GM15510 (cell line): ENCODE results near the gene LCN15.

ENCODE experiments used
- POLR2A ChIP-seq: IDR thresholded peaks from 3 replicates; pipeline ENCODE4 v1.6.1; 2011; ENCODE audit warnings: borderline replicate concordance; ENCODE audit not compliant: insufficient read length; ENCODE audit errors: extremely low read depth

Gene LCN15

DNA sequence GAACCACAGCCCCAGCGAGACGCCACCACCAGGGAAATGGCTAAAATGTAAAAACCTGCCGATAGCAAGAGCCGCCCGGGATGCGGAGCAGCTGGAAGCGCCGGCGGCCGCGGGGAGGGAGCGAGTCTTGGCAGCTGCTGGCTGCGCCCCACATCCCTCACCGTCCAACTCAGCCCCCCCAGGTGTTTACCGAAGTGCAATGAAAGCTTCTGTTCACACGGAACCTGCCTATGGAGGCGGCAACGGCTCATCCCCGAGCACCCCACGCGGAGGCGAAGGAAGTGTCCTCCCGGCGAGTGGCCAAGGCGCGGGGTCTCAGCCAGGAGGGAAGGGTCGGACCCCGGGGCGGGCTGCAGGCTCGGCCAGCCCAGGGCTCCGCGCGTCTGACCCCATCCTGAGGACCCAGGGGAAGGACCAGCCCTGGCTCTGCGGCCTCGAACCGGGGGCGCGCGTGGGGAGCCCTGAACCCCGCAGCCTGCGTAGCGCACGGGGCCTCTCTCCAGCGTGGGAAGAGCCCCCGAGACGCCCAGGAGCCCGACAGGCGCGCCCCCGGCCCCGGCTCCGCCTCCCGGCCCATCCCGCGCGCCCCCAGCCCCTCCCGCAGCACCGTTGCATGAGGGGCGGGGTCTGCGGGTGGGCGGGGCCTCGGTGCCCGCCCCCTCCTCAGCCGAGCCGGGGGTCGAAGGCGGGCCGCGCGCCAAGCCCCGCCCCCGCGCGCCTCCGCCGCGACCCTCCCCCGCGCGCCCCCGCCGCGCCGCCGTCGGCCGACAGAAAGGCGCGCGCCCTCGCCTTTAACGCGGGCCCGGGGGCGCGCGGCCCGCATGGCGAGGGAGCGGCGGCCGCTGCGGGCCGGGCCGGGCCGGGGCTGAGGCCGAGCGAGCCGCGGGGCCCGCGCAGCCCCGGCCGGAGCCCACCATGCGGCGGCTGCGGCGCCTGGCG lies 52.3 kb downstream of the LCN15 start, which contains the start of gene DIPK1B:
Gene DIPK1B (plus strand): TSS at position 822 of the 939 bp plus-strand sequence. CDS start 94 bp downstream, at position 916.
- no peak for TF ChIP-seq POLR2A

DNA sequence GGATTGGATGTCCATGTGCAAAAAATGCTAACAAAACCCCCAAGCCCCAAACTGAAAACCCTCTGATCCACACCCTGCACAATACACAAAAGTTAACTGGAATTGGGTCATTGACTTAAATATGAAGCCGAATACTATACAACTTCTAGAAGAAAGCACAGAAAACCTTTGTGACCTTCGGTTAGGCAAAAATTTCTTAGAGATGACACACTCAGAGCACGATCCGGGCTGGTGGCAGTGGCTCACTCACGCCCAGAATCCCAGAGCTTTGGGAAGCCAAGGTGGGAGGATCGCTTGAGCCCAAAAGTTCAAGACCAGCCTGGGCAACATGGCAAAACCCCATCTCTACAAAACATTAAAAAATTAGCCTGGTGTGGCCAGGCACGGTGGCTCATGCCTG lies 53.8 kb downstream of the LCN15 start:
- TF ChIP-seq POLR2A = no peak
